ENCODE results near the gene OAS2.

DNA sequence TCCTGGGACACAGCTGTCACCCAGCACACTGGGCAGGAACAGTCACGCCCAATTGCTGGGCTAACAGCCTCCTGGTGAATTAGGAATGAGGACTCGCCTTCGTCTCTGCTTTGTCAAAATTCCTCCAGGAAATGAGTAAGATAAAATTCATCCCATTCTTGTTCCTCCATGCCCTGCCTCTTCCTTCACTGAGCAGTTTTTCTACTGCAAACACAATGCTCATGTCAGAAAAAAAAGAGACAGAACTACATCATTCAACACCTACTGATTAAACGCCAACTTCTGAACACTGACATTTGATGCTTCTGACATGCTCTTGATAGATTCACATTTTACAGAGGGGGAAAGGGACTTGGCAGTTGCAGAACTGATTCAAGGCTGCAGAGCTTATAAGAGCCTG lies 40.7 kb downstream of the OAS2 start:
- no peak for TF ChIP-seq EZH2 (IDR thresholded peaks at IDR 0.05; ENCODE audit: low read length, missing control alignments)
- TF ChIP-seq, protein P1, sequence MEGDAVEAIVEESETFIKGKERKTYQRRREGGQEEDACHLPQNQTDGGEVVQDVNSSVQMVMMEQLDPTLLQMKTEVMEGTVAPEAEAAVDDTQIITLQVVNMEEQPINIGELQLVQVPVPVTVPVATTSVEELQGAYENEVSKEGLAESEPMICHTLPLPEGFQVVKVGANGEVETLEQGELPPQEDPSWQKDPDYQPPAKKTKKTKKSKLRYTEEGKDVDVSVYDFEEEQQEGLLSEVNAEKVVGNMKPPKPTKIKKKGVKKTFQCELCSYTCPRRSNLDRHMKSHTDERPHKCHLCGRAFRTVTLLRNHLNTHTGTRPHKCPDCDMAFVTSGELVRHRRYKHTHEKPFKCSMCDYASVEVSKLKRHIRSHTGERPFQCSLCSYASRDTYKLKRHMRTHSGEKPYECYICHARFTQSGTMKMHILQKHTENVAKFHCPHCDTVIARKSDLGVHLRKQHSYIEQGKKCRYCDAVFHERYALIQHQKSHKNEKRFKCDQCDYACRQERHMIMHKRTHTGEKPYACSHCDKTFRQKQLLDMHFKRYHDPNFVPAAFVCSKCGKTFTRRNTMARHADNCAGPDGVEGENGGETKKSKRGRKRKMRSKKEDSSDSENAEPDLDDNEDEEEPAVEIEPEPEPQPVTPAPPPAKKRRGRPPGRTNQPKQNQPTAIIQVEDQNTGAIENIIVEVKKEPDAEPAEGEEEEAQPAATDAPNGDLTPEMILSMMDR (conservative IDR thresholded peaks at IDR 0.05 in 1 of 2, IDR thresholded peaks at IDR 0.05 in 1 of 2; ENCODE audit: low read depth in 1 of 2, low read length in 2 of 2) = no peak

Measured in fibroblast of lung (primary cell).